GM12878 (cell line): ENCODE measurements around the gene RADIL.

Source experiments
- CTCF ChIP-seq, 3 experiments: IDR thresholded peaks in 2 of 3; conservative IDR thresholded peaks in 1 of 3; 2 replicates each; pipeline ENCODE4 v1.5.1; 2011; ENCODE audit warnings: low read depth in 3 of 3, low read length in 3 of 3, mild to moderate bottlenecking in 3 of 3, control low read depth in 2 of 3, moderate library complexity in 2 of 3, inconsistent platforms in 1 of 3, mixed read lengths in 1 of 3; ENCODE audit not compliant: control insufficient read depth in 2 of 3, insufficient read depth in 1 of 3; ENCODE audit errors: extremely low read depth in 1 of 3
- EGR1 ChIP-seq, 2 experiments: IDR thresholded peaks; 1 replicate in 1 of 2; 2 replicates in 1 of 2; pipeline ENCODE4 v1.6.1; 2011 to 2012; ENCODE audit warnings: low read depth in 2 of 2, low read length in 2 of 2, borderline replicate concordance in 1 of 2, mild to moderate bottlenecking in 1 of 2, moderate library complexity in 1 of 2
- EZH2 ChIP-seq: IDR thresholded peaks from 2 replicates; pipeline ENCODE4 v1.6.1; 2012; ENCODE audit warnings: low read depth, mild to moderate bottlenecking, control low read depth, inconsistent platforms, low read length, borderline replicate concordance; ENCODE audit not compliant: control insufficient read depth
- IKZF2 ChIP-seq, 2 experiments: fragments of 450-650 bp; IDR thresholded peaks; 2 replicates each; pipeline ENCODE4 v1.6.1; 2017; ENCODE audit warnings: mild to moderate bottlenecking in 2 of 2, moderate library complexity in 2 of 2
- POLR2A ChIP-seq: IDR thresholded peaks from 2 replicates; pipeline ENCODE4 v1.6.1; 2011; ENCODE audit warnings: low read depth, mild to moderate bottlenecking, low read length
- POLR2AphosphoS5 ChIP-seq: IDR thresholded peaks from 2 replicates; pipeline ENCODE4 v1.6.1; 2011; ENCODE audit warnings: mild to moderate bottlenecking, low read length, inconsistent platforms
- ZNF24 ChIP-seq: fragments of 450-650 bp; IDR thresholded peaks from 2 replicates; pipeline ENCODE4 v1.6.1; 2017; ENCODE audit warnings: antibody characterized with exemption, mild to moderate bottlenecking

GRCh38 chr7:4832711-4833110, 50.8 kb downstream of the RADIL start:
- TF ChIP-seq POLR2AphosphoS5 (no peak), EZH2 (no peak), POLR2A (no peak), CTCF (IDR thresholded peaks at IDR 0.05 in 2 of 3, conservative IDR thresholded peaks at IDR 0.05 in 1 of 3; ENCODE audit: control insufficient read depth in 2 of 3, extremely low read depth in 1 of 3, insufficient read depth in 1 of 3, low read depth in 3 of 3, low read length in 3 of 3) (no peak), EGR1 (IDR thresholded peaks at IDR 0.05; ENCODE audit: borderline replicate concordance in 1 of 2, low read depth in 2 of 2, low read length in 2 of 2) (no peak), ZNF24 (no peak), IKZF2 (IDR thresholded peaks at IDR 0.05) (no peak)
